H1 (cell line): Measurements from ENCODE around the gene ABHD14A. TPM values are rescaled to one million over a fixed set of nuclear protein-coding genes. Genes with fewer than 3 reads are reported as not detected.

Experiments
- BCL11A ChIP-seq, 2 experiments: IDR thresholded peaks; one replicate each; pipeline ENCODE4 v1.6.1; 2011; ENCODE audit warnings: low read depth in 2 of 2, low read length in 2 of 2, mild to moderate bottlenecking in 2 of 2
- CBX8 ChIP-seq: fragments of 300-800, 300-1000 bp; sonication (generic); IDR thresholded peaks from 2 replicates; pipeline ENCODE4 v1.7.1; 2016; ENCODE audit warnings: low read depth, low read length, borderline replicate concordance
- CHD1 ChIP-seq: IDR thresholded peaks from 2 replicates; pipeline ENCODE4 v1.6.1; 2012; ENCODE audit warnings: low read depth, low read length, improper control_type of control experiment
- EZH2 ChIP-seq: fragments of 200-600 bp; sonication (generic); IDR thresholded peaks from 2 replicates; pipeline ENCODE4 v1.7.1; 2012; ENCODE audit warnings: low read depth, mild to moderate bottlenecking, moderate library complexity, low read length, inconsistent platforms; ENCODE audit not compliant: severe bottlenecking
- FOSL1 ChIP-seq: IDR thresholded peaks from 2 replicates; pipeline ENCODE4 v1.6.1; 2011; ENCODE audit warnings: mild to moderate bottlenecking, low read depth, low read length, moderate library complexity; ENCODE audit not compliant: insufficient read depth
- GABPA ChIP-seq: IDR thresholded peaks from 2 replicates; pipeline ENCODE4 v1.6.1; 2011; ENCODE audit warnings: mild to moderate bottlenecking, low read length, moderate library complexity, borderline replicate concordance; ENCODE audit not compliant: insufficient read depth
- GTF2F1 ChIP-seq: IDR thresholded peaks from 2 replicates; pipeline ENCODE4 v1.6.1; 2012; ENCODE audit warnings: low read depth, low read length, improper control_type of control experiment, borderline replicate concordance
- HDAC6 ChIP-seq: IDR thresholded peaks from one replicate; pipeline ENCODE4 v1.7.1; 2012; ENCODE audit warnings: low read depth, mild to moderate bottlenecking, inconsistent platforms, low read length, moderate library complexity
- KDM5A ChIP-seq: fragments of 200-600 bp; IDR thresholded peaks from 2 replicates; pipeline ENCODE4 v1.7.1; 2012; ENCODE audit warnings: mild to moderate bottlenecking, low read length, inconsistent platforms, mixed read lengths
- MAFK ChIP-seq: IDR thresholded peaks from 2 replicates; pipeline ENCODE4 v1.6.1; 2012; ENCODE audit warnings: low read depth, mild to moderate bottlenecking, improper control_type of control experiment, low read length
- POU5F1 ChIP-seq: IDR thresholded peaks from 2 replicates; pipeline ENCODE4 v1.6.1; 2011; ENCODE audit warnings: low read depth, mild to moderate bottlenecking, low read length, moderate library complexity
- RBBP5 ChIP-seq: IDR thresholded peaks from 2 replicates; pipeline ENCODE4 v1.7.1; 2012; ENCODE audit warnings: low read depth, mild to moderate bottlenecking, inconsistent platforms, low read length, moderate library complexity, borderline replicate concordance
- RNF2 ChIP-seq: fragments of 200-900, 300-1000 bp; sonication (generic); IDR thresholded peaks from 2 replicates; pipeline ENCODE4 v1.7.1; 2016; ENCODE audit warnings: borderline replicate concordance, low read depth, mild to moderate bottlenecking, antibody characterized with exemption, low read length; ENCODE audit not compliant: poor library complexity, severe bottlenecking; ENCODE audit errors: missing control alignments
- SP1 ChIP-seq: IDR thresholded peaks from 2 replicates; pipeline ENCODE4 v1.6.1; 2011; ENCODE audit warnings: low read depth, low read length
- SP2 ChIP-seq: IDR thresholded peaks from 2 replicates; pipeline ENCODE4 v1.6.1; 2012; ENCODE audit warnings: mild to moderate bottlenecking, low read length, inconsistent platforms
- SP4 ChIP-seq: IDR thresholded peaks from 2 replicates; pipeline ENCODE4 v1.6.1; 2012; ENCODE audit warnings: low read length, inconsistent platforms
- TCF12 ChIP-seq: IDR thresholded peaks from 2 replicates; pipeline ENCODE4 v1.6.1; 2011; ENCODE audit warnings: low read depth, mild to moderate bottlenecking, low read length
- YY1 ChIP-seq: IDR thresholded peaks from 2 replicates; pipeline ENCODE4 v1.6.1; 2011; ENCODE audit warnings: low read depth, mild to moderate bottlenecking, low read length
- ZNF274 ChIP-seq: IDR thresholded peaks from 2 replicates; pipeline ENCODE4 v1.7.0; 2012; ENCODE audit warnings: low read length, borderline replicate concordance; ENCODE audit errors: extremely low read depth
- polyA plus RNA-seq, 7 experiments: library from polyadenylated mRNA; depleted of rRNA in 3 of 7; stranded (reverse) in 5 of 7; unstranded in 2 of 7; fragments of >200 nt in 5 of 7; fragments of 200-250 nt in 2 of 7; gene quantifications; 1 replicate in 5 of 7; 2 replicates in 1 of 7; 4 replicates in 1 of 7; pipeline versions ENCODE4 v1.2.1 to v1.2.3, GENCODE V29; 2011 to 2013; ENCODE audit warnings: missing spikeins in 2 of 7, mixed read lengths in 2 of 7
- total RNA-seq: library from RNA; stranded (reverse); fragmentation: NEBNext Ultra II Directional; extraction: Animal tissue kit (Norgen Biotek cat#: 25700); gene quantifications from 2 replicates; pipeline ENCODE4 v1.2.1, GENCODE V29; 2021
- TF ChIP-seq, protein P1 (sequence below): IDR thresholded peaks from 2 replicates; pipeline ENCODE4 v1.6.1; 2012; ENCODE audit warnings: inconsistent platforms
- TF ChIP-seq, protein P2 (sequence below), 3 experiments: IDR thresholded peaks; 1 replicate in 2 of 3; 2 replicates in 1 of 3; pipeline versions ENCODE4 v1.5.1 to v1.6.1; 2011; ENCODE audit warnings: low read length in 3 of 3, mild to moderate bottlenecking in 3 of 3, inconsistent platforms in 2 of 3, low read depth in 1 of 3, moderate library complexity in 1 of 3; ENCODE audit not compliant: insufficient read depth in 1 of 3; ENCODE audit errors: control extremely low read depth in 1 of 3

Gene ABHD14A
- total and polyA plus RNA-seq, 2 of the 8 experiments (the other 6 are each of a cell fraction or from before 2014, with no cell fraction given), result 4.6 to 9.8 TPM

DNA sequence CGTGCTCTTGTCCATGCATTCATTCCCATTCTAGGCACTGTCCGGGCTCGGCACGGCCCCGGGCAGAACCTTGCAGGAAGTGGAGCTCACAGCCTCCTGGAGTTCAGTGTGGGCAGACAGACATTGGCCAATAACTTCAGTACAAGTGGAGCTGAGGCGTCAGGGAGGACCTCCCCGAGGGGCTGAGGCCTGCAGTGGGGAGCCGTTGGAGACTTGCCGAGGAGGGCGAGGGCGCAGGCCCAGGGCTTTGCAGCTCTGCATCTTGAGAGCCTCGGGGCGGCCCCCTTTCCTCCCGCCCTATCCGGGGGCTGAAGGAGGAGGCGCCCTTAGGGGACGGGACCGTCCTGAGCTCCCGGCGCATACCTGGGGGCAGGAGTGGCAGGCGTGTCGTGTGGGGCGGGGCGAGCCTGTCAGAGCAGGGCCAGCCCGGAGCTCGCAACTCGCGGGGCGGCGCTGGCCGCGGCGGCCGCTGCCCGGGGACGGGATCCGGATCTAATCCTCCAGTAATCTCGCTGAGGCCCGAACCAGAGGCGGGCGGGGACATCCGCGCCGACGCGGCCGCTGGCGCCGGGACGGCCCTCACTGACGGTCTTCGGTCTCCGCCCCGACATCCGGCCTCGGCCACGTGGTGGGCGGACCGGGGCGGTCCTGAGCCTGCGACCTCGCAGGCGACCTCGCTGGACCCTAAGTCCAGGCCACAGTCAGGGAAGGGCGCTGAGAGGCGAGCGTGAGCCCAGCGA lies 8.1 kb downstream of the ABHD14A start, which contains the start of gene ACY1 (continued):
- TF ChIP-seq, protein P1, sequence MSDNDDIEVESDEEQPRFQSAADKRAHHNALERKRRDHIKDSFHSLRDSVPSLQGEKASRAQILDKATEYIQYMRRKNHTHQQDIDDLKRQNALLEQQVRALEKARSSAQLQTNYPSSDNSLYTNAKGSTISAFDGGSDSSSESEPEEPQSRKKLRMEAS, result peak; percentile 99
- no peak for TF ChIP-seq CBX8
- no peak for TF ChIP-seq SP2
- TF ChIP-seq HDAC6, result no peak
- no peak for TF ChIP-seq BCL11A (IDR thresholded peaks at IDR 0.05; ENCODE audit: low read depth in 2 of 2, low read length in 2 of 2)
- TF ChIP-seq ZNF274, result no peak
- TF ChIP-seq CHD1, result no peak
- TF ChIP-seq FOSL1, result no peak
- TF ChIP-seq YY1, result no peak
- no peak for TF ChIP-seq RNF2
- TF ChIP-seq, protein P2, sequence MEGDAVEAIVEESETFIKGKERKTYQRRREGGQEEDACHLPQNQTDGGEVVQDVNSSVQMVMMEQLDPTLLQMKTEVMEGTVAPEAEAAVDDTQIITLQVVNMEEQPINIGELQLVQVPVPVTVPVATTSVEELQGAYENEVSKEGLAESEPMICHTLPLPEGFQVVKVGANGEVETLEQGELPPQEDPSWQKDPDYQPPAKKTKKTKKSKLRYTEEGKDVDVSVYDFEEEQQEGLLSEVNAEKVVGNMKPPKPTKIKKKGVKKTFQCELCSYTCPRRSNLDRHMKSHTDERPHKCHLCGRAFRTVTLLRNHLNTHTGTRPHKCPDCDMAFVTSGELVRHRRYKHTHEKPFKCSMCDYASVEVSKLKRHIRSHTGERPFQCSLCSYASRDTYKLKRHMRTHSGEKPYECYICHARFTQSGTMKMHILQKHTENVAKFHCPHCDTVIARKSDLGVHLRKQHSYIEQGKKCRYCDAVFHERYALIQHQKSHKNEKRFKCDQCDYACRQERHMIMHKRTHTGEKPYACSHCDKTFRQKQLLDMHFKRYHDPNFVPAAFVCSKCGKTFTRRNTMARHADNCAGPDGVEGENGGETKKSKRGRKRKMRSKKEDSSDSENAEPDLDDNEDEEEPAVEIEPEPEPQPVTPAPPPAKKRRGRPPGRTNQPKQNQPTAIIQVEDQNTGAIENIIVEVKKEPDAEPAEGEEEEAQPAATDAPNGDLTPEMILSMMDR (IDR thresholded peaks at IDR 0.05; ENCODE audit: control extremely low read depth in 1 of 3, insufficient read depth in 1 of 3, low read depth in 1 of 3, low read length in 3 of 3), result no peak
- no peak for TF ChIP-seq GTF2F1
- no peak for TF ChIP-seq KDM5A
- no peak for TF ChIP-seq TCF12
- TF ChIP-seq EZH2, result no peak
- TF ChIP-seq GABPA, result no peak
- no peak for TF ChIP-seq MAFK
- TF ChIP-seq SP1, result no peak
- TF ChIP-seq SP4, result 0 out of 2 replicates have a peak, but pooled peaks have one; percentile 20
- TF ChIP-seq POU5F1, result no peak
- TF ChIP-seq RBBP5, result no peak
